Measurements from ENCODE around the gene DBX1.
"Not testable (repeated sequence)": the region's sequence is repeated elsewhere in the genome, so short reads cannot be mapped to it uniquely, and the experiment has no call there.

The DBX1 gene, protein sequence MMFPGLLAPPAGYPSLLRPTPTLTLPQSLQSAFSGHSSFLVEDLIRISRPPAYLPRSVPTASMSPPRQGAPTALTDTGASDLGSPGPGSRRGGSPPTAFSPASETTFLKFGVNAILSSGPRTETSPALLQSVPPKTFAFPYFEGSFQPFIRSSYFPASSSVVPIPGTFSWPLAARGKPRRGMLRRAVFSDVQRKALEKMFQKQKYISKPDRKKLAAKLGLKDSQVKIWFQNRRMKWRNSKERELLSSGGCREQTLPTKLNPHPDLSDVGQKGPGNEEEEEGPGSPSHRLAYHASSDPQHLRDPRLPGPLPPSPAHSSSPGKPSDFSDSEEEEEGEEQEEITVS

DNA sequence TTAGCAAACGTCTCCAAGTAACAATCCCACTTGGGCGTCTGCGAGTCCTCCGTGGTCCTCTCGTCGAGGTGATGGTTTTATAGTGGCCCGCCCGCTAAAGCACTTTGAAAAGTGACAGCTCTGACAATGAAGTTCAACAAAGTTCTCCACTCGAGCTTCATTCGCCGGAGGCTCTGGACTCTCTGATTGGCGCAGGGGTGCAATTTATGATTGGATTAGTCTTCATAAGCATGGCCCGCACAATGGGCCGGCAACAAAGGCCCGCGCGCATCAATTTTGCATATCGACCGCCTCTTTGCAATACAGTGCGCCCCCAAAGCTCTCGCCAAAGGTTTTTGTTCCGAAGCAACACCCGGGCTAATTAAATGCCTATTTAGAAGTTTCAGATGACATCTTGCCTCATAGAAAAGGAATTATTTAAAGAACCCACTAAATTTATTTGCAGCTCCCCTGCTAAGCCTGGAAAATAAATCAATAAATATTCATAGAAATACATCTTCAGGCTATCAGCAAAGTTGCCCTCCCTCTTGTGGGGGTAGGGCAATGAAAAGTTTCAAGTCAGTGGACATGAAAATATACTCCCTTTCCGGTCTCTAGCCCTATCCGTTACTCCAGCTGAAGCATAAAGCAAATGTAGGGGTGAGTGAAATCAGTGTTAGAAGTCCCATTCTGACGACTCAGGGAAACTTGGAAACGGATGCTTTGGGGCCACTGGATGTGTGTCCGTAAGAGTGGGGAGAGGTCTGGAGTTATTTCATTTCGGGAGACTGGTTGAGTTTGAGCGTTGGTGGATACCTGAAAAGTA, at the start of gene DBX1:
Gene DBX1, minus strand, starts transcription at position 51 of the 805 bp plus-strand sequence. CDS start 151 bp downstream, outside the sequence.
- no peak for DNase-seq

DNA sequence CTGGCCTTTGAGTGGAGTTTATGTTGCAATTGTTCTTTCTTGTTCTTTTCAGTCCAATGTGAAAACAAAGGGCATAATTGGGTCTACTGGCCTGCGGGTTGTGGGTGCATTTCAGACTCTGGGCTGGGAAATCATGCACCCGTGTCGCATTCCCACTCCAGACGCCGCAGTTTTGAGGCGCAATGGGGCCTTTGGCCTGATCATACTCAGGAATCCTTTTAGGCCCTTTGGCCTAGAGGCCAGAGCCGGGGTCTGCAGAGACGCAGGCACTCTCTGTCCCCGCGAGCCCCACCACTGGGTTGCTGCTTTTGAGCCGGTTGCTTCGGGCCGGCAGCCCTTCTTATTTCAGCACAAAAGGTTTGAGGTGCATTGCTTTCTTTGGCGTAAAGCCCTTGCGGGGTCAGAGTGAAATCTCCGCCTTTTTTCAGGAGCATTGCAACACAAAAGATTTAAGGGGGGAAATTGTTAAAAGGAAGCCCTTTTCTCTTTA, 48.4 kb upstream of the DBX1 start:
- DNase-seq: no peak

DNA sequence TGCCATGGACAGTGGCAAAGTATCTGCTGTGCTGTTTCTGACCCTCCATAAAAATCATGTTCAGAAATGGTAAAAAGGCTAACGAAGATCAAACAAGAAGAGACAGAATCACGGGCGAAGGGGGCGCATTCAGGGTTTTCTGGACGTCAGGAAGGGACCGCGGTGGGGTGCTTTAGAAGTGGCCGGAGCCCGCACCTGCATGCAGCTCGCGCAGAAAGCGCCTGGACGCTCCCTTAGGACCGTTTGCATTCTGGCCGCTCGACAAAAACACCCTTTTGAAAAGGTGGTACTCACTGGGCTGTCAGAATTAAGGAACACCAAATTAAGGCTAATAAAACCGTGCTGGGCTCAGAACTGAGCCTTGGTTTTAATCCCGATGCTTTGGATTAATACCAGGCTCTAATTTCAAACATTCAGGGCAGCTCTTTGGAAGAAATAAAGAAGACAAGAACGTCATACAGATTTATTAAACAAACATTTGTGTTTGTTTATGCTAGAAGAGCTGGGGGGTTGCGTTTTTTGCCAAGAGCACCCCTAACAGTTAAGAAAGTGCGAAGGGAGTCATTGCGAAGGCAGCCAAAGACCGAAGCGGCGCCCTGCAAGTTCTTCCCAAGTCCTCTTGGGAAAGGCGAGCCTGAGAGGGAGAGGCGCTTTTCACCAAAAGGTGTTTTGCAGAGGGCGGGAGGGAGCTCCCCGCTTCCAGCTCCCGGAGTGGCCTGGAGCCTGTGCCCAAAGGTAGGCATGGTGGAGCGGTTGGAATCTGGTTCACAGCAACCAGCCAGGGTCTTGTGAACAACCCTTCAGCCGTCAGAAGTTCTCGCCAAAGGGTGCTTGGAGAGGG, 47.7 kb upstream of the DBX1 start:
- no peak for DNase-seq

DNA sequence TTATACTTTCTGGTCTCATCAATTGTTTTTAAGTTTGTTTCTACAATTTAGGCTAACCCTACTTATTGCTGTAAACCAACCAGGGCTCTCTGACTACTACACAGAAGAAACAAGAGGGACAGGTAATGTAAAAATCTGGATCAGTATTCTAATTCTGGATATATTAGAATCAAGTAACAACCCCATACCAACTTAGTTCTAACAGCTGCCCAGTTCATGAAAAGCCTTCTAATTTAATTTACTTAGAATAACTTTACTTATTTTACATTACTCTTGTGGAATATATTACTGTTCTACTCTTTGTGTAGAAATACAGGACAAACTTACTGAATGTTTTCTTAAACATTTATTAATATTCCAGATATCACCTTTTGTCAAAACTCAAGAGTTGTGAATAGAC, 45.5 kb upstream of the DBX1 start:
- DNase-seq: no peak

DNA sequence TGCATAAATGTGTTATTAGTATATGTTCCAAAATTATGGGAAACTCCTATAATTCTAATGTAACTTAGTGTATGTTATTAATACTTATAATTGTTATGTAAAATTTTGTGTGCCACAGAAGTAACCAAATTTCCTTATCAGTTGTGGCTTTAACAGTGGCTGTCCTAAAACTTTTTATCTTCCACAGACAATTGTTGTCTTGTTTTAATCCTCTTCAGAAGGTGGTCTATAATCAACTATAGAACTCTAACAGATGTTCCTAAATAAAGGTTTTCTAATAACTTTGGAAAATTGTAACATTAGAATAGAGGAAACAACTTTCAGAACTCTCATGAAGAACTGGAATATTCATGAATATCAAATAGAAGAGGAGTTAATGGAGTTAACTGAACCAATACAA, 44.4 kb upstream of the DBX1 start:
- DNase-seq: no peak

DNA sequence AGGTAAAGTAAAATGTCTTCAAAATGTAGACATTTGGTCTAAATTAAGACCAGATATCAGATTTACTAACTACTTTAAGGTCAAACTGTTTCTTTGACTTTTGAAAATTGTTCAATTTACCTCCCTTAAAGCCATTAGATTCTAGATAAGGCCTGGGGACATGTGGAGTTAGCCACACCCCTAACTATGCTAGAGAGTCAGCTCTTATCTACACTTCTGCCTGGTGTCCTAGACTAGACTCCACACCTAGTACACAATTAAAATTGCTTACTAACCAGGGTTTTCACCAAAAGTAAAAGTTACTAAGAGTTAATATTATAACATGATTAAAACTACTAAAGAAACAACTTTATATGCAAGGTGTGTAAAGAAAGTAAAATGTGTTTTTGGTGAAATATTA, 43.6 kb upstream of the DBX1 start:
- DNase-seq: no peak

DNA sequence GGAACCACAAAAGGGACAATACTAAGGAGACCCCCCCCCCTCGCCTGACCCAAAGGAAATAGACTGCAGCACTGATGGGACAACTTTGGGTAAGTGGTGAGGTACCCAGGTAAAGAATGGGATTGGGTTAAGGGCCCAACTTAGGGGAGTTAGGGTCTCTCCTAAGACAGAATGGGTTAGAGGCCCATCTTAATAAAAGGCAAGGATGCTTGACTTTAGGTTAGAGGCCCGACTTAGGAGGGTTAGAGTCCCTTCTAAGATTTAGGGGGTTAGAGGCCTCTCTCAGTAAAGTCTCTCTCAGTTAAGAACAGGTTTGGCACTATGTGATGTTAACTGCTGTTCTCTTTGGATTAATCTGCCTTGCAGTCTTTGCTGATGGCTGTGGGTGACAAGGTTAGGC, 41.0 kb upstream of the DBX1 start:
- DNase-seq: no peak

DNA sequence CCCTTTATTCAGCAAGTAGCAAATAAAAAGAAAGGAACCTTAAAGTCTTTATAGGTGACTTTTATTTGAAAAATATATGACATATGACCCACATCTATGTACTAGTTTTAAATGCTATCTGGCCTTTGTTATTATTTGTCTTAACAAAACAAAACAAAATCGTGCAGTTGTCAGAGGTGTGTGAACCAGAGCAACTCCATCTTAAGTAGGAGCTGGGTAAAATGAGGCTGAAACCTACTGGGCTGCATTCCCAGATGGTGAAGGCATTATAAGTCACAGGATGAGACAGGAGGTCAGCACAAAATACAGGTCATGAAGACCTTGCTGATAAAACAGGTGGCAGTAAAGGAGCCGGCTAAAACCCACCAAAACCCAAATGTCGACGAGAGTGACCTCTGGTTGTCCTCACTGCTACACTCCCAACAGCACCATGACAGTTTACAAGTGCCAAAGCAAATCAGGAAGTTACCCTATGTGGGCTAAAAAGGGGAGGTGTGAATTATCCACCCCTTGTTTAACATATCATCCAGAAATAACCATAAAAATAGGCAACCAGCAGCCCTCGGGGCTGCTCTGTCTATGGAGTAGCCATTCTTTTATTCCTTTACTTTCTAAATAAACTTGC, 40.2 kb upstream of the DBX1 start:
- not testable (repeated sequence) for DNase-seq

DNA sequence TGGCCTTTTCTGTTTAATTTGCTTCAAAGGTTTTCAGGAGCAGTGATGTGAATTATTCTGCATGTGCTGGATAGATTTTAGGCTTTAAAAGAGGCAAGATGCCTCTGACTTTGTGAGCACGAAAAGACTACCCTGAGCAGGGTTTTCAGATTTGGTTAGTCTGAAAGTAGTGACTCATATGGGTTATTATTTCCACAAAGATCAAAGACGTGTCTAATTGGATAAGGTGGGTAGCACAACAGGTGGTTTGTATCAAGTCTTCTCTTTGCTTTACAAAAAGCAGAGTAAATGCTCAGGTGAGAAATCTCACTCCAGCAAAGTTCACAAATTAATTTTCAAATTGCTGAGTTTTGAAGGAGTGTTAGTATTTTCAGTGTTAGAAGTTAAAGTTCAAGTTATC, 37.6 kb upstream of the DBX1 start:
- DNase-seq: no peak

DNA sequence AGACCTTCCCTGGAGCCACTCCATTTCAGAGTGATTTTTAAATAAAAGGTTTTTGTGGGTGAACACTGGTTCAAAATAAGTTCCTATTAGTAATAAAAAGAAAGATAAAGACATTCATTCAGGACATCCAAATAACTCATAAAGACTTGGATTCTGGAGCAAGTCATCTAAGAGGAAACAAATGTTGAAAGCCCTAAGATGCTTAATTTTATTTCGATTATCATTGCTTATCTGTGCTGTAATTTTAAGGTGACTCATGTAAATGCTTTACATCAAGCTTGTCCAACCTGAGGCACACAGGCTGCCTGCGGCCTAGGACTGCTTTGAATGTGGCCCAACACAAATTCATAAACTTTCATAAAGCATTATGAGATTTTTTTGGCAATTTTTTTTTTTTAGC, 34.2 kb upstream of the DBX1 start:
- DNase-seq: no peak

DNA sequence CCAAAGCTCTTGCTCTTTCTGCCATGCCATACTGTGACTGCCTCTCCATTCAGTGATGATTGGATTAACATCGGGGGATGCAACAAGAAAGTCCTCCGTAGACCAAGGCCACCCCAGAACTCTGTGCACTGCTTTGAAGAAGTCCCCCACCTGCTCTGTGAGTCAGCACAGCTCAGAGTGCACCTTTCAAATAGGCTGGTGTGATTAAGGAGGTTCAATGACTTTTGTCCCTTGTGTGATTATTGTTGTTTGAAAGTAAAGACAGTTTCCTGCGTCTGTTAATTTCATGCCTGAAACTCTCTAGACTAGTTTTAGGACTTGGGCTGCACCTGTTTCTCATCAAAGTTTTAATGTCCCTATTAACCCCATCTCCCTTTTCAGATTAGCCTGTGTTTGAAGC, 33.0 kb upstream of the DBX1 start:
- DNase-seq: no peak

DNA sequence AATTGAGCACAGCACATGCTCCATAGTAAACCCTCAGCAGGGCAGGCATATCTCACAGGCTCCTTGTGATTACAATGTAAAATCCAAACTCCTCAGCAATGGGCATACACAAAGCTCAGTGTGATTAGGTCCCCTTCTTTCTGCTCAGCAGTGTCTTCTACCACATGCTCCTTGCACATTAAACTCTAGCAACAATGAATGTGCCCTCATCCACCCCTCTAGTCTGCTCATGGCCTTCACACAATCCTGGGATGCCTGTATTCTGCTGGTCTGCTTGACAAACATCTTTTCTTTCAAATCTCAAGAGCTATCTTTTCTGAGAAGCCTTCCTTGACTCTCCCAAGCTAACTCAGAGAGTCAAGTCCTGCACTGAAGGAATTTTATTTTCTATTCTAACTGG, 32.4 kb upstream of the DBX1 start:
- no peak for DNase-seq

DNA sequence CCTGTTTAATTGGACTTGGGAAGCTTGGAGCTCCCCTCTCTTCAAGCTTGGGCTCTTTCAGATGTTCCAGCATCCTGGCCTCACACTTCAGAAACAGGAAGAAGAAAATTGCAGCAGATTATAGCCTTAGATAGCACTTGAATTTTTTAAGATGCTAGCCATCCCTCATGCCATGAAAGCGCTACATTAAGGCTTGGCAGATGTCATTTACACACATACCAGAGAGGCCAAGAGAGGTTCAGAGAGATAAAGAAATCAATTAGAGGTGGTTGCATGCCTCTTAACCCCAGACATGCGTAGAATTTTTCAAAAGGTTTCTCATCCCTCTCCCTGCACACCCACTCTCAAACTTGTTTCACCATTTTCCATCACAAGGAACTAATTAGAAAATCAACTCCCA, 31.9 kb upstream of the DBX1 start:
- no peak for DNase-seq

DNA sequence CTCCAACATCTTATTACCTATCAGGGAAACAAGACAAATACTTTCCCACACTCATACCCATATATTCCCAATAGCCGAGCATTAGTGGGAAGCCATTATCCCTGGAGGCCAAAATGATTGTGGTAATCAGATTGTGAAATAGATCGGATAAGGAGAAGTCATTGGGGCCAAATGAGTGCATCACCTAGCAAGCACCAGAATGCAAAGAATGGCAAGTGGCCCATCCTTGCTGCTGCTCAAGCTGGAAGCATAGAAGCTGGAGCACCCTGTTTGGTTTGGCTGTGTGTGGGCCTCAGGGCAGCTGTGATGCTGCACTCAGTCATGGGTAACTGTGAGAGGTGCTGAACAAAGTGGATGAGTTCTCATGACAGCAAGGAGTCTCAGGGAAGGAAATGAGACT, 18.7 kb upstream of the DBX1 start:
- no peak for DNase-seq

DNA sequence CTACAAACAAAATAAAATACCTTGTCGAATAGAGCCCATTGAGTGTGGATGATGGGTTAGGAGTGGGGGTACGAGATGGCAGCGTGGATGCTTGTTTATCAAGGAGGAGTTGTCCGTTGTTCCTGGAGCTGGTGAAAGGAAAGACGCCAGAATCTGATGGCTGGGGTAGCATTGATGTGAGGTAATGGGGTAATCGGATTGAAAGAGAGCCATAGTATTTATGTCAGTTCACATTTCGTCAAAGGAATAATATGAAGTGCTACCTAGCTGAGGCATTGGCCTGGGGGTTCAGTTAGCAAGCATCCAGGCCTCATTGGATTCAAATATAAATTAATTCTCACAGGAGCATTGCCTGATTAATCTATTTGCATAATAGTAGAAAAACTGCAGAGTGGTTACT, 16.9 kb upstream of the DBX1 start:
- DNase-seq: no peak

DNA sequence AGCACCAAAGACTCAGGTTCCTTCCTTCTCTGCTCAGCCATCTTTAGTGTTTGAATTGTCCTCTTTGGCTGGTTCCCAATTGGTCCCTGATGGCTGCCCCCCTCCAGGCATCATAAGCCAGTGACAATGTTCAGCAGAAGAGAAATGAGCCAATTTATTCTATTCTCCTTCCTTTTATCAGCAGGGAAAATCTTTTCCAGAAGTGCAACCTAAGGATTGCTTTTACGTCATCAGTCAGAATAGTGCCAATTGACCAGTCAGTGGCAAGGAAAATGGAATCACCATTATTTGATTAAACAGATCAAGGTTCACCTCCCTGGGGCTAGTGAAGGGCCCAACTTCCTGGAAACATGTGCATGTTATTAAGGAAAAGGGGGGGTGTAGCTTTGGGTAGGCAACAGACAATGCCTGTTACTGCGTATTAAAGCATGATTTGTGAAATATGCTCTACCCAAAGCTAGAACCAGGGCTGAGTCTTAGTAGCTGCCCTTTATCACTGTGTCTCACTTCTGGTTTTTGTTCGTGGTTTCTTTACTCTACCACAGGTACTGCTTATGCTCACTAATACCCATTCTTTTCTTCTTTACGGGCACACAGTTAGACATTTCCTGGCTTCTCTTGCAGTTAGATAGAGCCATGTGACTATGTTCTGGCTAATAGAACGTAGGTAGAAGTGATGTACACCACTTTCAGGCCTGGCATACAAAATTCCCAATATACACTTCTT, 12.6 kb upstream of the DBX1 start:
- no peak for DNase-seq

DNA sequence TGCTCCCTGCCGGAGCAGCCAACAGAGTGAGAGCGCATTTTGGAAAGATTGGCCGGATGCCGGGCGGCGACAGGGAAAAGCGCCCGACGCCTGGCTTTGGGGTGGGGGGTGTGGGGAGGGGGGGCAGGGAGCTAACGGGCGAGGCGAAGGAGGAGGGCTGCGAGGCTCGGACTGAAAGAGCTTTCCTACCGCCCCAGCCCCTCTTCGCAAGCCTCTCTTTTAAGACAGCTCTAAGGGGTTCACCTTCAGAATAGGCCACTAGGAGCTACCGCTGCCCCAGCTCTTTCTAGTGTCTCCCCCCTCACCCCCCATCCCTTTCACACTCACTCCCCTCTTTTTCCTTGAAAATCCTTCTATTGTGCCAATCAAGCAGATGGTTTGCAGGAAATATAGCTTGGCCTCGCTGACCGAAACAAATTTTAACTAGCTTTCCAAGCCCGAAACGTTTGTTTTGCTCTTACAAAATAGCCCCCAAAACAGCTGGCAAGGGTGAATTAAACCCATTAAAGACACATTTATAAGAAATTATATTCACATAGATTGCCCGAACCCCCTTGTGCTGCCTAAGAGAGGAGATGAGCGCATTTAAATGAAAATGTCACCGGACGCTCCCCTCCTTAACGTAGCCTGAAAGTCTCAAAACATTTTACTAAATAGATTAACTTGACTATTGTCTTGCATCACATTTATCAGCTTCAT, 3.7 kb upstream of the DBX1 start:
- no peak for DNase-seq

DNA sequence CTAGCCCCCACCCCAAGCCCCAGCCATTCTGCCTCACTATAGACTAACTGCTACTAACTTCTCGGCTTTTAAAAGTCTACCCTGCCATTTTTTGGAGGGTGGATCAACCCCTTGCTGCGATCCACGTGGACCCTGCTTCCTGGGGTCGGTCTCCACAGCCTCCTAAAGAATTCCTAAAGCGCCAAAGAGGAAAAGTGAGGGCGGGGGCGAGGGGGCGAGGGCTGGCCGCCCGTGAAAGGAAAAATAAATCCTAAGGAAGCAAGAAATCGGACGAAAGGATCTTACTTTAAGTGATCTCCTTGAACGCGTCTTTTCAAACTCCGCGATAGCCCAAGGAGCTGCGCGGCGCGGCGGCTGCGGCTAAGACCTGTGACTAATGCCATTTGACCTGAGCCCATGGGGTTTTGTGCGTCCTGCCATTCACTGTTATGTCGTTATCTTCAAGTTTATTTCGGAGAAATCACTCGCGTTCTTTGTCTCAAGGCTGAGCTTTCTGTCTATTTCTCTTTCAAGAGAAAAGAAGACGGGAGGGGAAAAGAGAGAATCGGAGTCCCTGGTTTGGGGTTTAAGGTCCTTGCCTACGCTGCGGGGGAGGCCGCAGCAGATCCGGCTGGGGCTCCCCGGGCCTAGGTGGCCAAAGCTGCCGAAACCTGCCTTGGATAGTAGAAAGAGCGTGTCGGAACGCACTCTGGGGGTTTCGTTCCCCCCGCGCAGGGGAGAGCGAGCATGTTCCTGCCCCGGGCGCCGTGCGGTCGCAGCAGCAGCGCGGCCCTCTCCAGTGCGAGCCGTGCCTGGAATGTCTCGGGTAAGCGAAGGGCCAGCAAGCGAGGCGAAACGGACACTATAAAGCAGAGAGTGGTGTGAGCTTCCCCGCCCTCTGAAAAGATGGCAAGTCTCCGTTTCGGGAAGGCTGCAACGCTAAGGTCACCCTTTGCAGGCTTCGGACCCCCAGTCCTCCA, 2.8 kb upstream of the DBX1 start:
- no peak for DNase-seq

DNA sequence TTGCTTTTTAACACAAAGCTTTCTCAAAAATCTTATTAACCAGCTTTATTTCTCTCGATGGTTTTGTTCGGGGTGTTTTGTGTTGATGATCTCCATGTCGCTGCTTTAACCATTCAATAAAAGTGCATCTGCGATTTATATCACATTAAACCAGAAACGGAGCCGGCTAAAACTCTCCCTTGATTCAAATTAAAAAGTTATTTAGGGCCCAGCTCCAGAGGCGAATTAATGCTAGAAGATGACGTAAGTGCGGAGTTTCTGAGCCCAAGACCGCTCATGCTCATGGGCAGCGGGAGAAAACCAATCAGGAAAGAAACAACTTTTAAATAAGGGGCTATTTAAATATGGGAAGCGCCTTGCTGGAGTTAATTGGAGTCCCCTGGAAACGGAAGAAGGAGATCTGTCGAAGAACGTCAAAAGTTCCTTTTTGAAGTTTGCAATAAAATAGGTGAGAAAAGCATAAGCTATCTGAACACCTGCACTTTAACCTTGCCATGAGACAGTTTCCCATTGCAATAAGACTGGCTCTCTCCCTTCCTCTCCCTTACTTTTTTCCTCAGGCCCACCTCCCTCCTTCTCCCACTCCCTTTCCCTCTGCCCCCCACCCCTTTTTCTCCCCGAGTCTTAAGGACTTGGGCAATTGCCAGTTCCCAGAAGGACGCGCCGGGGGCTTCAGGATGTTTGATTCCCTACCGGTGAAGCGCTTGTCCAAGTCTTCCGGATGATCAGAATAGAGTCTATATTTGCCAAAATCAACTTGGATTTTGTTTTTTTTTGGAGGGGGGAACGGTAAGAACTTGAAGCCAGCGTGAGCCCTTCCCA, 1.9 kb upstream of the DBX1 start:
- no peak for DNase-seq

Data from amniotic stem cell (primary cell).